Measurements from ENCODE around the gene TMPRSS4. TPM values are rescaled to one million over a fixed set of nuclear protein-coding genes. Genes with fewer than 3 reads are reported as not detected.

TMPRSS4 gene
- total and polyA plus RNA-seq, 8 donors, result 2.9 to 7.0 (median 4.4) TPM

GRCh38 chr11:118065384-118065783 is 11.5 kb upstream of the TMPRSS4 start:
- TF ChIP-seq CTCF (IDR thresholded peaks at IDR 0.05), result no peak
- H3K9me3 ChIP-seq, result no peaks in the 10 kb centered on the region
- no peaks in the 10 kb centered on the region for H3K4me1 ChIP-seq
- no peak for DNase-seq
- no peaks in the 10 kb centered on the region for H3K27me3 ChIP-seq
- H3K36me3 ChIP-seq, result no peaks in the 10 kb centered on the region
- no peak for ATAC-seq
- intact Hi-C loops (cut with DNase I), result no loop called here
- H3K27ac ChIP-seq, result no peak overlapping the region
- no peak overlapping the region for H3K4me3 ChIP-seq

- H3K36me3 ChIP-seq, result no peaks in the 10 kb centered on the region
- no peak overlapping the region for H3K27ac ChIP-seq
- H3K4me3 ChIP-seq, result no peak overlapping the region
- DNase-seq (no peak), ATAC-seq (no peak)
- no peaks in the 10 kb centered on the region for H3K4me1 ChIP-seq
- intact Hi-C loops (cut with DNase I), result no loop called here
- no peaks in the 10 kb centered on the region for H3K9me3 ChIP-seq
- H3K27me3 ChIP-seq, result peaks cover 0 to 7% of the 10 kb centered on the region in 2 donors
- no peak for TF ChIP-seq CTCF (IDR thresholded peaks at IDR 0.05)
These were observed 9.9 kb upstream of the TMPRSS4 start for GRCh38 chr11:118067006-118067405.

GRCh38 chr11:118068206-118068944 is 8.5 kb upstream of the TMPRSS4 start:
- DNase-seq (no peak), ATAC-seq (no peak)
- Histone ChIP-seq H3K36me3 (no peaks in the 10 kb centered on the region), H3K27me3 (peaks cover 0 to 7% of the 10 kb centered on the region in 2 donors), H3K4me3 (no peak overlapping the region), H3K4me1 (no peaks in the 10 kb centered on the region), H3K9me3 (no peaks in the 10 kb centered on the region), H3K27ac (no peak overlapping the region)
- intact Hi-C loops (cut with DNase I), result no loop called here
- TF ChIP-seq CTCF (IDR thresholded peaks at IDR 0.05), result no peak

- no peaks in the 10 kb centered on the region for H3K36me3 ChIP-seq
- TF ChIP-seq CTCF (IDR thresholded peaks at IDR 0.05), result no peak
- H3K4me1 ChIP-seq, result no peaks in the 10 kb centered on the region
- H3K27me3 ChIP-seq, result peaks cover 0 to 7% of the 10 kb centered on the region in 2 donors
- H3K27ac ChIP-seq, result no peak overlapping the region
- DNase-seq (no peak), ATAC-seq (no peak)
- intact Hi-C loops (cut with DNase I), result no loop called here
- no peak overlapping the region for H3K4me3 ChIP-seq
- H3K9me3 ChIP-seq, result no peaks in the 10 kb centered on the region
These were observed 7.8 kb upstream of the TMPRSS4 start for GRCh38 chr11:118068945-118069612.

GRCh38 chr11:118071416-118072030 is 5.4 kb upstream of the TMPRSS4 start:
- intact Hi-C loops (cut with DNase I), result no loop called here
- no peak for ATAC-seq
- no peak for DNase-seq
- Histone ChIP-seq H3K9me3 (no peaks in the 10 kb centered on the region), H3K4me1 (no peaks in the 10 kb centered on the region), H3K36me3 (no peaks in the 10 kb centered on the region), H3K27me3 (peaks cover 0 to 15% of the 10 kb centered on the region in 2 donors), H3K27ac (no peak overlapping the region), H3K4me3 (no peak overlapping the region)
- no peak for TF ChIP-seq CTCF (IDR thresholded peaks at IDR 0.05)

Data from left lung (tissue), 10 donors.